Neural crest cell (in vitro differentiated cells): ENCODE results near the gene GPATCH2L. TPM values are rescaled to one million over a fixed set of nuclear protein-coding genes. Genes with fewer than 3 reads are reported as not detected.

Experiments used
- DNase-seq: peaks from one replicate; pipeline ENCODE4 v3.0.0; 2021; ENCODE audit warnings: low read depth, mixed read lengths, low spot score
- H3K27ac Mint-ChIP-seq: one replicate; pipeline ENCODE4 v1.8.0; 2021; ENCODE audit warnings: mild to moderate bottlenecking, mixed read lengths; ENCODE audit not compliant: unreplicated experiment
- H3K27me3 Mint-ChIP-seq: 2 replicates; pipeline ENCODE4 v1.8.0; 2021; ENCODE audit warnings: low read depth, mild to moderate bottlenecking, mixed read lengths
- H3K36me3 Mint-ChIP-seq: 2 replicates; pipeline ENCODE4 v1.8.0; 2021; ENCODE audit warnings: low read depth, mild to moderate bottlenecking, mixed read lengths
- H3K4me1 Mint-ChIP-seq: 2 replicates; pipeline ENCODE4 v1.8.0; 2021; ENCODE audit warnings: mixed read lengths
- H3K4me3 Mint-ChIP-seq: one replicate; pipeline ENCODE4 v1.8.0; 2021; ENCODE audit warnings: mild to moderate bottlenecking, mixed read lengths
- H3K9me3 Mint-ChIP-seq: 2 replicates; pipeline ENCODE4 v1.8.0; 2021; ENCODE audit warnings: mixed read lengths
- total RNA-seq: library from RNA; stranded (reverse); gene quantifications from 2 replicates; pipeline ENCODE4 v1.2.1, GENCODE V29; 2021
- TF ChIP-seq, protein P1 (sequence below): fragments of 200-600 bp; sonication (generic); conservative IDR thresholded peaks from 2 replicates; pipeline ENCODE4 v1.5.0; 2021; ENCODE audit warnings: antibody characterized with exemption, mild to moderate bottlenecking

GPATCH2L gene
- total RNA-seq, 1 donor from 2014 or later: 73.1 TPM

DNA sequence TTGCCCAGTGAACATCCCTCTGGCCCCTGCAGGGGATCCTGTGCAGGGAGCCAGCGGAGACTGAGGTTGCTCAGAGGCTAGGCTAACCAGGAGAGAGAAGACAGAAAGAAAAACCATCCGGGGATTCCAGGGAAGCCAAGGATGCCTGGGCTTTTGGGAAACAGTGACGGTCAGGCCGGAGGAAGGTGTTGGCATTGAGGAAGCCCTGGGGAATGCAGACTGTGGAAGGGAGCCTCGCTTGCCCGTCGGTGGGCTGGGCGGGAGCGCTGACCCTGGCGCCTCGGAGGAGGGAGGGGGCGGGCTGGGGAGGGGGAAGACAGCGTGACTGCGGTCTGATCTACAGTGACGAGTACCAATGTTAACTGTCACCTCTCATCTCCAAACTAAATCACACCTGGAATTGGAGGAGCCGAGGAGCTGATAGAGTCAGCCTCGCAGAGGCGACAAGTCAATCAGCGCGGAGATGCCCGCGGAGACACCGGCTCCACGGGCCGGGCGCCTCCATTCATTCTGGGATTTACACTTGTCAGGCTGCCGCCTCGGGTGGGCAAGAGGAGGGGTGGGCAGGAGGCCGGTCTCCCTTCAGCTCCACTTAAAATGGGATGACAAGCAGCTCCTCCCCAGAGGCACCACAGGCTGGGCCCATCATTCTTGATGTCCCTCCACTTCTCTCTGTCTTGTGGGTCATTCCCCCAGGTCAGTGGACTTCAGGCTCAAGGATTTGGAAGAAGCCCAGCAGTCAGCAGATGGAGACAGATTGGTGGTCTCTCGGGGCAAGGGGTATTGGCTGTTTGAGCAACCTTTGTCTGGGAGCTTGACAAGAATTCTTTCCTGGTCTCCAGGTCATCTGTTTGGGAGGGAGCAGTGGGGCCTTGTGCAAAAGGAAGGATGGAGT, 20.4 kb upstream of the GPATCH2L start:
- peaks cover 95% of the 10 kb centered on the region for H3K27me3 Mint-ChIP-seq
- no peak overlapping the region for H3K4me3 Mint-ChIP-seq
- H3K36me3 Mint-ChIP-seq: no peaks in the 10 kb centered on the region
- no peak overlapping the region for H3K27ac Mint-ChIP-seq
- TF ChIP-seq, protein P1, sequence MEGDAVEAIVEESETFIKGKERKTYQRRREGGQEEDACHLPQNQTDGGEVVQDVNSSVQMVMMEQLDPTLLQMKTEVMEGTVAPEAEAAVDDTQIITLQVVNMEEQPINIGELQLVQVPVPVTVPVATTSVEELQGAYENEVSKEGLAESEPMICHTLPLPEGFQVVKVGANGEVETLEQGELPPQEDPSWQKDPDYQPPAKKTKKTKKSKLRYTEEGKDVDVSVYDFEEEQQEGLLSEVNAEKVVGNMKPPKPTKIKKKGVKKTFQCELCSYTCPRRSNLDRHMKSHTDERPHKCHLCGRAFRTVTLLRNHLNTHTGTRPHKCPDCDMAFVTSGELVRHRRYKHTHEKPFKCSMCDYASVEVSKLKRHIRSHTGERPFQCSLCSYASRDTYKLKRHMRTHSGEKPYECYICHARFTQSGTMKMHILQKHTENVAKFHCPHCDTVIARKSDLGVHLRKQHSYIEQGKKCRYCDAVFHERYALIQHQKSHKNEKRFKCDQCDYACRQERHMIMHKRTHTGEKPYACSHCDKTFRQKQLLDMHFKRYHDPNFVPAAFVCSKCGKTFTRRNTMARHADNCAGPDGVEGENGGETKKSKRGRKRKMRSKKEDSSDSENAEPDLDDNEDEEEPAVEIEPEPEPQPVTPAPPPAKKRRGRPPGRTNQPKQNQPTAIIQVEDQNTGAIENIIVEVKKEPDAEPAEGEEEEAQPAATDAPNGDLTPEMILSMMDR: no peak
- no peaks in the 10 kb centered on the region for H3K4me1 Mint-ChIP-seq
- DNase-seq: no peak
- H3K9me3 Mint-ChIP-seq: no peaks in the 10 kb centered on the region

DNA sequence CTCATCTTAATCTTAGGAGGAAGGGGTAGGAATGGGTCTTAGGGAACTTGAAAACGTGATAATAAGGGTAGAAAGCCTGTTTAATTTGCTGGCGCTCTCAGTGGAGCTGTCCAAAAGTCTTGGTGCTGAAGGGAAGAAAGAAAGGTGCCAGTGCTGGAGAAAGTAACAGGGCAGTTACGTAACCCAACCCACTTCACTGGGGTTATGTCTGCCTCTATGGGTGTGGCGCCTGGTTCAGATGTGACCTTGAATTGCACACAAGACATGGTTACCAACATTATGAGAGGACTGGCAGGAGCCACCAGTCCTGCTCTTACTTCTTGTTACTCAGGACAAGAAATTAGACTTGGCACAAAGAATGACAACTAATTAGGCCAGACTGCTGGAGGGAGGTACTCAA, 18.6 kb upstream of the GPATCH2L start:
- peak; percentile 39 for DNase-seq
- no peak overlapping the region for H3K4me3 Mint-ChIP-seq
- peaks cover 96% of the 10 kb centered on the region for H3K27me3 Mint-ChIP-seq
- H3K4me1 Mint-ChIP-seq: peaks cover 2% of the 10 kb centered on the region
- no peaks in the 10 kb centered on the region for H3K9me3 Mint-ChIP-seq
- TF ChIP-seq, protein P1: no peak
- no peak overlapping the region for H3K27ac Mint-ChIP-seq
- no peaks in the 10 kb centered on the region for H3K36me3 Mint-ChIP-seq

DNA sequence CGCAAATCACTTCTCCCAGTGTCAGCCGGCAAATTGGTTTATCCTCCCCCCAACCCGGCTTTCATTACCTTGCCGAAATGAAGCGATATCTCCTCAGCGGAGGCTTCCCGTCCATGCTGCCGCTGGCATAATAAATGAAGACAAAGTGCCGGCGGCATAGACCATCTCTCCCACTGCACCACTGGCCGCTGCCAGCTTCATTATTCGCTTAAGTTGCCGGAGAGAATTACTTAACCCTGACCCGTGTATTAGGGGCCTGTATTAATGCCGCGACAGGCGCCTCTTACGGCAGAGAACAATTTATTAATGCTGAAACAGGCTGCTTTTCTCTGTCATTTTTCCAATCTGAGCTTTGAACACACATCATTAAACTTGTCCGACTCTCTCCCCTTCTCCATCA, 17.5 kb upstream of the GPATCH2L start:
- H3K4me1 Mint-ChIP-seq: peaks cover 10% of the 10 kb centered on the region
- no peaks in the 10 kb centered on the region for H3K36me3 Mint-ChIP-seq
- DNase-seq: no peak
- no peaks in the 10 kb centered on the region for H3K9me3 Mint-ChIP-seq
- no peak overlapping the region for H3K27ac Mint-ChIP-seq
- peaks cover 95% of the 10 kb centered on the region for H3K27me3 Mint-ChIP-seq
- TF ChIP-seq, protein P1: no peak
- H3K4me3 Mint-ChIP-seq: no peak overlapping the region

DNA sequence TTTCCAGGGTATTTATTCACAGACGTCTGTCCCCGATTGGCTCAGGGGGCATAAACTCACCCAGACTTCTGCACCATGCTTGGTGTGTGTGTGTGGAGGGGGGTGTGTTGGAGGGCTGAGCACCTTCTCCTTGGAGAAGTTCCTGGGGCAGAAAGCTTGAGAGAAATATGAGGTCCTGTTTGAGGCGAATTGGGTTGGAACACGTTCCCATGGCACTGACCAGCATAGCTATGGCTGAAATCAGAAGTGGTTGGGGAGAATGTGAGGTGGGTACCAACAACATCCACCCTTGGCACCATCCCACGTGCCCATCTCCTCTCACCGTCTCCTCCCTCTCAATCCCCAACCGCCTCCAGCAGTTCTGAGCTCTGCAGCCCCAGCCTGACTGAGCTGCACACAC, 16.0 kb upstream of the GPATCH2L start:
- Mint-ChIP-seq H3K4me3 (no peak overlapping the region), H3K36me3 (no peaks in the 10 kb centered on the region), H3K27ac (no peak overlapping the region), H3K4me1 (peaks cover 15% of the 10 kb centered on the region), H3K9me3 (no peaks in the 10 kb centered on the region), H3K27me3 (peaks cover 97% of the 10 kb centered on the region)
- DNase-seq: no peak
- TF ChIP-seq, protein P1: no peak

DNA sequence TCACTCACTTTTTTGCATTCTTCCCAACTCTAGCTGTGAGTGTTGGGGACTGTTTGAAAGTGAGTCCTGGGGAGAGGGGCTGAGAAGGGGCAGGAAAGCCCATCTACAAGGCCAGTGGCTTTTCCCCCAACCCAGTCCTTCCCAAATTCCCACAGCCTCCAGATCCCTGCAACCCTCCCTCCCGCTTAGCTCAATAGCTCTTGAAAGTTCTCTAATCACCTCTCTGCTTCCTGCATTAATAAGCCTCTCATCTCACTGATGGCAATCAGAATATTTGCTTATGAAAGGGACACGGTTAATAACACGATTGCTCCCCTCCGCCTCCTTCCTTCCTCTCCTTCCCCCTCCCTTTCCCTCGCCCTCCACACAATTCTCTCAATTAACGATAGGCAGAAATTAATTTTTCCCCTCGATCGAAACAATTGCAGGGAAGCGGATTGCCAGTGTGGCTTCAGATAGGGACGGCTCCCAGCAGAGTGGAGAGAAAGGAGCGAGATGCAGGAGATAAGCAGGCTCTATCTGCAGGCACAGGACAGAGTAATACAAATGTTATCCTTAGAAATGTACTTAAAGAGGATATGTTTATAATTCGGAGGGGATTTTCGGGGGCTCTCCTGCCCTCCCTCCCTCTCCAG, 15.1 kb upstream of the GPATCH2L start:
- peaks cover 15% of the 10 kb centered on the region for H3K4me1 Mint-ChIP-seq
- no peak for DNase-seq

More for the DNA sequence above, 15.1 kb upstream of the GPATCH2L start:
- TF ChIP-seq, protein P1: no peak
- peaks cover 94% of the 10 kb centered on the region for H3K27me3 Mint-ChIP-seq
- H3K9me3 Mint-ChIP-seq: no peaks in the 10 kb centered on the region
- peak overlapping the region; percentile 62 for H3K4me3 Mint-ChIP-seq
- no peak overlapping the region for H3K27ac Mint-ChIP-seq
- H3K36me3 Mint-ChIP-seq: no peaks in the 10 kb centered on the region
